Adrenal gland (tissue), 12 donors: ENCODE results near the gene CEP152. TPM values are rescaled to one million over a fixed set of nuclear protein-coding genes. Genes with fewer than 3 reads are reported as not detected.

ENCODE experiments used
- DNase-seq, 7 donors: peaks; one replicate each; pipeline ENCODE4 v3.0.0-alpha.2; 2019 to 2020
- H3K27ac ChIP-seq, 5 donors: fragments of 200-600 bp; sonication (generic) in 4 of 5; 1 replicate in 3 of 5; 2 replicates in 2 of 5; pipeline versions ENCODE4 v1.5.1 to v1.8.0; 2016 to 2020; ENCODE audit warnings: mild to moderate bottlenecking in 1 of 5
- H3K27me3 ChIP-seq: fragments of 200-600 bp; 2 replicates; pipeline ENCODE4 v1.8.0; 2021
- H3K36me3 ChIP-seq, 2 donors: fragments of 200-600 bp; replicated peaks in 1 of 2; 1 replicate in 1 of 2; 2 replicates in 1 of 2; pipeline versions ENCODE4 v1.5.1 to v1.8.0; 2018 to 2022
- H3K4me1 ChIP-seq, 2 donors: fragments of 200-600 bp; replicated peaks in 1 of 2; 1 replicate in 1 of 2; 2 replicates in 1 of 2; pipeline versions ENCODE4 v1.5.1 to v1.8.0; 2018 to 2021
- H3K4me3 ChIP-seq, 4 donors: fragments of 200-600 bp; sonication (generic) in 3 of 4; one replicate each; pipeline ENCODE4 v1.5.1; 2016 to 2018
- H3K9me3 ChIP-seq, 3 donors: fragments of 200-600 bp; sonication (generic) in 1 of 3; replicated peaks in 1 of 3; 1 replicate in 2 of 3; 2 replicates in 1 of 3; pipeline versions ENCODE4 v1.5.1 to v1.8.0; 2016 to 2021
- CTCF ChIP-seq, 6 experiments: fragments of 450-650 bp in 4 of 6; fragments of 200-600 bp in 2 of 6; sonication (generic) in 1 of 6; IDR thresholded peaks; 1 replicate in 5 of 6; 2 replicates in 1 of 6; pipeline versions ENCODE4 v1.5.1 to v1.8.0; 2016 to 2021; ENCODE audit warnings: antibody characterized with exemption in 6 of 6, mild to moderate bottlenecking in 2 of 6, moderate library complexity in 1 of 6
- POLR2A ChIP-seq, 2 donors: fragments of 450-650 bp; IDR thresholded peaks; one replicate each; pipeline ENCODE4 v1.6.1; 2017; ENCODE audit warnings: antibody characterized with exemption in 2 of 2, mild to moderate bottlenecking in 2 of 2, moderate library complexity in 1 of 2
- WGBS, 4 donors: extraction: QIAGEN DNeasy Blood & Tissue Kit in 2 of 4; methylation state at CpG; one replicate each; pipeline versions ENCODE4 v1.1.5 to v1.1.7; 2013 to 2017; 5-methylcytosine and 5-hydroxymethylcytosine counted together
- intact Hi-C, 2 donors: fragments of 100-400 bp; cut with DNase I; formaldehyde crosslinking; loops; one replicate each; pipeline versions ENCODE4 v1.14.1 to v1.15.0; 2022 to 2023
- polyA plus RNA-seq, 3 donors: library from polyadenylated mRNA; stranded (reverse); fragments of 200-250 nt in 2 of 3; fragments of 350-450 nt in 1 of 3; fragmentation: Illumina TruSeq in 1 of 3; extraction: RNeasy Lipid Tissue Mini Kit (QIAGEN cat#74804) in 1 of 3; gene quantifications; one replicate each; pipeline ENCODE4 v1.2.3, GENCODE V29; 2013 to 2014
- total RNA-seq, 9 donors: library from RNA; depleted of rRNA in 4 of 9; stranded (reverse); fragments of >200 nt in 4 of 9; fragments of 120-200 nt in 1 of 9; fragmentation: NEBNext Ultra II Directional in 1 of 9; extraction: Animal tissue kit (Norgen Biotek cat#: 25700) in 1 of 9; gene quantifications; one replicate each; pipeline versions ENCODE4 v1.1.0 to v1.2.4, GENCODE V29; 2013 to 2023
- donor health status: healthy with polysubstance abuse.
- donor health status: Bipolar disorder and iron deficiency.
- donor health status: DM: yes; HTN: yes; CAD: no.
- donor health status: DM: no; HTN: no; CAD: no.
- donor health status: DM: no; HTN: no; CAD: no.
- donor health status: DM: yes; HTN: yes; CAD: no.

CEP152 gene
- total and polyA plus RNA-seq, 12 donors = 1.2 to 14.4 (median 3.3) TPM

- WGBS, 4 donors = 95 to 98% (median 97%) methylated on average over 5 of the region's 5 CpGs
- no peak for TF ChIP-seq POLR2A (IDR thresholded peaks at IDR 0.05)
- Histone ChIP-seq H3K27me3 (no peaks in the 10 kb centered on the region), H3K4me3 (no peak overlapping the region), H3K4me1 (no peaks in the 10 kb centered on the region), H3K27ac (no peak overlapping the region), H3K36me3 (no peaks in the 10 kb centered on the region), H3K9me3 (no peaks in the 10 kb centered on the region)
- intact Hi-C loops = no loop called here
- no peak for DNase-seq
Measured at GRCh38 chr15:48781481-48782081, 29.3 kb downstream of the CEP152 start.

GRCh38 chr15:48781017-48781416, 29.9 kb downstream of the CEP152 start:
- intact Hi-C loops = no loop called here
- Histone ChIP-seq H3K9me3 (no peaks in the 10 kb centered on the region), H3K27me3 (no peaks in the 10 kb centered on the region), H3K27ac (no peak overlapping the region), H3K4me3 (no peak overlapping the region), H3K4me1 (no peaks in the 10 kb centered on the region), H3K36me3 (no peaks in the 10 kb centered on the region)
- 69 to 80% (median 77%) methylated on average over 2 of the region's 2 CpGs for WGBS, 4 donors
- DNase-seq = no peak
- TF ChIP-seq POLR2A (IDR thresholded peaks at IDR 0.05) = no peak
- TF ChIP-seq CTCF (IDR thresholded peaks at IDR 0.05) = no peak

- no peak for DNase-seq
- Histone ChIP-seq H3K36me3 (no peaks in the 10 kb centered on the region), H3K9me3 (no peaks in the 10 kb centered on the region), H3K4me3 (no peak overlapping the region), H3K27me3 (no peaks in the 10 kb centered on the region), H3K4me1 (no peaks in the 10 kb centered on the region), H3K27ac (no peak overlapping the region)
- intact Hi-C loops = no loop called here
- WGBS, 4 donors = 82 to 90% (median 87%) methylated on average over 10 of the region's 10 CpGs
- TF ChIP-seq POLR2A (IDR thresholded peaks at IDR 0.05) (no peak), CTCF (IDR thresholded peaks at IDR 0.05) (no peak)
Measured at GRCh38 chr15:48778331-48778730, 32.5 kb downstream of the CEP152 start.

- no peak for DNase-seq
- Histone ChIP-seq H3K27ac (no peak overlapping the region), H3K9me3 (no peaks in the 10 kb centered on the region), H3K27me3 (no peaks in the 10 kb centered on the region), H3K4me1 (no peaks in the 10 kb centered on the region), H3K4me3 (no peak overlapping the region), H3K36me3 (no peaks in the 10 kb centered on the region)
- 60 to 85% (median 75%) methylated on average over 1 of the region's 1 CpG for WGBS, 4 donors
- intact Hi-C loops = no loop called here
- no peak for TF ChIP-seq POLR2A (IDR thresholded peaks at IDR 0.05)
- TF ChIP-seq CTCF (IDR thresholded peaks at IDR 0.05) = no peak
Measured at GRCh38 chr15:48777645-48778330, 33.1 kb downstream of the CEP152 start.

- no peak for TF ChIP-seq POLR2A (IDR thresholded peaks at IDR 0.05)
- TF ChIP-seq CTCF (IDR thresholded peaks at IDR 0.05) = no peak
- WGBS, 4 donors = 89 to 95% (median 93%) methylated on average over 2 of the region's 2 CpGs
- no peak overlapping the region for H3K4me3 ChIP-seq
- H3K27ac ChIP-seq = no peak overlapping the region
- no peaks in the 10 kb centered on the region for H3K27me3 ChIP-seq
- H3K36me3 ChIP-seq = no peaks in the 10 kb centered on the region
- no peaks in the 10 kb centered on the region for H3K4me1 ChIP-seq
- H3K9me3 ChIP-seq = no peaks in the 10 kb centered on the region
- intact Hi-C loops = no loop called here
- no peak for DNase-seq
Measured at GRCh38 chr15:48775546-48775945, 35.3 kb downstream of the CEP152 start.
